HG03460 (cell line): Measurements from ENCODE around the gene TMEM115.

Source experiments
- ATAC-seq: cut with Tn5 transposase; IDR thresholded peaks from one replicate; pipeline ENCODE4 v1.9.1; 2021; ENCODE audit not compliant: unreplicated experiment

TMEM115 gene

GRCh38 chr3:50358911-50359759 lies at the start of gene TMEM115:
Gene TMEM115 (minus strand): TSS chr3:50359521. CDS start chr3:50359063, 458 bp downstream.
- ATAC-seq: peak; percentile 99

GRCh38 chr3:50408443-50408944 lies 49.2 kb upstream of the TMEM115 start:
- no peak for ATAC-seq

GRCh38 chr3:50406487-50406886 lies 47.2 kb upstream of the TMEM115 start:
- ATAC-seq: no peak

GRCh38 chr3:50405249-50405648 lies 45.9 kb upstream of the TMEM115 start:
- no peak for ATAC-seq

- ATAC-seq: no peak
Measured at GRCh38 chr3:50401978-50402595, 42.8 kb upstream of the TMEM115 start.

- ATAC-seq: no peak
Measured at GRCh38 chr3:50396502-50396901, 37.2 kb upstream of the TMEM115 start.

- ATAC-seq: no peak
Measured at GRCh38 chr3:50395070-50395860, 35.9 kb upstream of the TMEM115 start.

- no peak for ATAC-seq
Measured at GRCh38 chr3:50393061-50393460, 33.7 kb upstream of the TMEM115 start.

- ATAC-seq: no peak
Measured at GRCh38 chr3:50392101-50392715, 32.9 kb upstream of the TMEM115 start.

GRCh38 chr3:50390508-50391224 lies 31.3 kb upstream of the TMEM115 start:
- ATAC-seq: no peak

GRCh38 chr3:50389414-50389767 lies 30.1 kb upstream of the TMEM115 start:
- no peak for ATAC-seq

- ATAC-seq: no peak
Measured at GRCh38 chr3:50388720-50389413, 29.5 kb upstream of the TMEM115 start.

- no peak for ATAC-seq
Measured at GRCh38 chr3:50388016-50388719, 28.8 kb upstream of the TMEM115 start.

- no peak for ATAC-seq
Measured at GRCh38 chr3:50385754-50386153, 26.4 kb upstream of the TMEM115 start.

- ATAC-seq: no peak
Measured at GRCh38 chr3:50383750-50384149, 24.4 kb upstream of the TMEM115 start.

GRCh38 chr3:50382722-50383121 lies 23.4 kb upstream of the TMEM115 start:
- no peak for ATAC-seq

GRCh38 chr3:50381383-50381782 lies 22.1 kb upstream of the TMEM115 start:
- ATAC-seq: no peak

GRCh38 chr3:50380405-50381085 lies 21.2 kb upstream of the TMEM115 start:
- no peak for ATAC-seq

GRCh38 chr3:50378757-50379156 lies 19.4 kb upstream of the TMEM115 start:
- ATAC-seq: no peak
